ENCODE results near the gene SSBP4. TPM values are rescaled to one million over a fixed set of nuclear protein-coding genes. Genes with fewer than 3 reads are reported as not detected.

The SSBP4 gene
- total RNA-seq, 4 donors from 2014 or later: 23.7 to 48.1 (median 26.1) TPM

GRCh38 chr19:18393836-18394235, 25.4 kb upstream of the SSBP4 start:
- H3K27ac ChIP-seq: peak overlapping the region in 2 of 4 donors; percentile 22 to 54
- H3K27me3 ChIP-seq: peaks cover 0 to 31% (median 2%) of the 10 kb centered on the region in 4 donors
- H3K9me3 ChIP-seq: no peaks in the 10 kb centered on the region
- DNase-seq: no peak
- 48 to 62% methylated on average over 7 of the region's 7 CpGs for WGBS, 2 donors
- no peak for TF ChIP-seq POLR2A (IDR thresholded peaks at IDR 0.05)
- TF ChIP-seq, protein P1, sequence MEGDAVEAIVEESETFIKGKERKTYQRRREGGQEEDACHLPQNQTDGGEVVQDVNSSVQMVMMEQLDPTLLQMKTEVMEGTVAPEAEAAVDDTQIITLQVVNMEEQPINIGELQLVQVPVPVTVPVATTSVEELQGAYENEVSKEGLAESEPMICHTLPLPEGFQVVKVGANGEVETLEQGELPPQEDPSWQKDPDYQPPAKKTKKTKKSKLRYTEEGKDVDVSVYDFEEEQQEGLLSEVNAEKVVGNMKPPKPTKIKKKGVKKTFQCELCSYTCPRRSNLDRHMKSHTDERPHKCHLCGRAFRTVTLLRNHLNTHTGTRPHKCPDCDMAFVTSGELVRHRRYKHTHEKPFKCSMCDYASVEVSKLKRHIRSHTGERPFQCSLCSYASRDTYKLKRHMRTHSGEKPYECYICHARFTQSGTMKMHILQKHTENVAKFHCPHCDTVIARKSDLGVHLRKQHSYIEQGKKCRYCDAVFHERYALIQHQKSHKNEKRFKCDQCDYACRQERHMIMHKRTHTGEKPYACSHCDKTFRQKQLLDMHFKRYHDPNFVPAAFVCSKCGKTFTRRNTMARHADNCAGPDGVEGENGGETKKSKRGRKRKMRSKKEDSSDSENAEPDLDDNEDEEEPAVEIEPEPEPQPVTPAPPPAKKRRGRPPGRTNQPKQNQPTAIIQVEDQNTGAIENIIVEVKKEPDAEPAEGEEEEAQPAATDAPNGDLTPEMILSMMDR (IDR thresholded peaks at IDR 0.05): no peak
- H3K4me3 ChIP-seq: peak overlapping the region in 2 of 4 donors; percentile 5 to 26
- intact Hi-C loops (cut with DNase I): no loop called here
- peaks cover 0 to 26% (median 9%) of the 10 kb centered on the region in 3 donors for H3K4me1 ChIP-seq
- no peaks in the 10 kb centered on the region for H3K36me3 ChIP-seq

GRCh38 chr19:18396471-18397241, 22.5 kb upstream of the SSBP4 start:
- Histone ChIP-seq H3K27me3 (peaks cover 0 to 31% (median 2%) of the 10 kb centered on the region in 4 donors), H3K4me1 (peaks cover 0 to 37% (median 10%) of the 10 kb centered on the region in 3 donors), H3K9me3 (no peaks in the 10 kb centered on the region), H3K36me3 (no peaks in the 10 kb centered on the region), H3K27ac (peak overlapping the region in 2 of 4 donors; percentile 11 to 25), H3K4me3 (peak overlapping the region in 3 of 4 donors; percentile 10 to 52 (median 35))
- WGBS, 2 donors: 43 to 60% methylated on average over 3 to 7 of the region's 37 CpGs
- TF ChIP-seq POLR2A (IDR thresholded peaks at IDR 0.05): no peak
- TF ChIP-seq, protein P1 (IDR thresholded peaks at IDR 0.05): no peak
- DNase-seq: no peak
- intact Hi-C loops (cut with DNase I): no loop called here

DNA sequence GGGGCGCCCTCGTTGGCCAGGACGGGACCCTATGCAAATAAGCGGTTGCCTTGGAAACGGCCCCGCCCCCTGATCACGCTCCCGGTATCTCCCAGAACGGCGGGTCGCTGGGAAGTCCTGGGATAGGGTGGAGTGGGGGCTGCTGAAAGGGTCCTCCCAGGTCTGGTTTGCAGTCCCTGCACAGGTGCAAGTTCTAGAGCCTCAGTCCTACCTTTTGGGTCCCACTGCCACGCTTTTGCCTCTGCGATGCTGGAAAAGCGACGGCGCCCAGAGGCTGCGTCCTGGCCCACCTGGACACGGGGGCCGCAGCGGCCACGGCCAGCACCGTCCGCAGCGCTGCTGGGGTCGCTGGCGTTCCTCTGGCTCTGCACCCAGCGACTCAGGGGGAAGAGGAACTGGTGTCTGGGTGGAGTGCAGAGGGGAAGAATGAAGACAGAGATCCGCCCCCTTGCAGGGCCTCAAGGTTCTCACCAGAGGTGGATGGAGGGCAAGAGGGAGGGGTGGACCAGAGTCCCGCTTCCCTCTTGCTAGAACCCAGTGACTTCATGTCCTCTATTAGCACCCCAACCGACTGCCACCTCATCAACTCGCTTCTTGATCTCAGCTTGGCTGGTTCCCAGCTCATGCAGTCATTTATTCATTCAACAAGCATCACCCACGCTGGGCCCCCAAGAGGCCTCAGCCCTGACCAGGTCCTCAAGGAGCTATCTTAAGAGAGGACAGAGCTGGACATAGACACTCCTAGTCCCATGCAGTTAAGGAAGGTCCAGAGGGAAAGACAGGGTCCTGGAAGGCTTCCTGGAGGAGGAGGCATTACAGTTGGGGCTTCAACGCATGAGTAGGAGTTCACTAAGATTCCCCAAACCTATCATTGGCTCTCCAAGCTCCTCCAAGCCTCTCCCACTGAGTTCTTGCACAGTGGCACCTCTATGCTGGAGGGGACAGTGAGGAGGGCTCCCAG, 21.7 kb upstream of the SSBP4 start, which contains the start of gene LRRC25:
Gene LRRC25, minus strand, starts transcription at position 381 of the 961 bp plus-strand sequence. CDS start 659 bp downstream, outside the sequence.
- TF ChIP-seq, protein P1 (IDR thresholded peaks at IDR 0.05): no peak
- peak in 2 of 4 donors; percentile 54 to 59 for TF ChIP-seq POLR2A (IDR thresholded peaks at IDR 0.05)
- WGBS, 2 donors: 10 to 20% methylated on average over 4 to 10 of the region's 33 CpGs
- peak within 1 kb of the TSS in 2 of 4 donors; percentile 11 to 25 for H3K27ac ChIP-seq
- H3K9me3 ChIP-seq: no peaks in the 10 kb centered on the region
- intact Hi-C loops (cut with DNase I): no loop called here
- peak within 1 kb of the TSS in 3 of 4 donors; percentile 10 to 52 (median 35) for H3K4me3 ChIP-seq
- no peaks in the 10 kb centered on the region for H3K36me3 ChIP-seq
- H3K27me3 ChIP-seq: peaks cover 0 to 31% (median 2%) of the 10 kb centered on the region in 4 donors
- no peak for DNase-seq
- peaks cover 0 to 43% (median 10%) of the 10 kb centered on the region in 3 donors for H3K4me1 ChIP-seq

DNA sequence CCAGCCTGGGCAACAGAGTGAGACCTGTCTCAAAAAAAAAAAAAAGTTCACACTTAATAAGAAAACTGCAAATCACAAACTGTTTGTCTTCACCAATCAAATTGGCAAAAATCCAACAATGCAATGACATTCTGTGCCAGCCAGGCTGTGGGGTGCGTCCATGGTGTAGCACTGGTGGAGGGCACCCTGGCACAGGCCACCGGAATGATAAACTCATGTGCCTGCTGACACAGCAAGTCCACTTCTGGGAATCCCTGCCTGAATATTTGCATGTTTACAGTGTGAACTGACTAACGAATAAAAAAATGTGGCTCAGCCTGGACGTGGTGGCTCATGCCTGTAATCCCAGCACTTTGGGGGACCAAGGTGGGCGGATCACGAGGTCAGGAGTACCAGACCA, 20.2 kb upstream of the SSBP4 start:
- peaks cover 0 to 31% (median 2%) of the 10 kb centered on the region in 4 donors for H3K27me3 ChIP-seq
- no peak overlapping the region for H3K27ac ChIP-seq
- 17 to 31% methylated on average over 5 to 6 of the region's 6 CpGs for WGBS, 2 donors
- no peak overlapping the region for H3K4me3 ChIP-seq
- TF ChIP-seq POLR2A (IDR thresholded peaks at IDR 0.05): no peak
- TF ChIP-seq, protein P1 (IDR thresholded peaks at IDR 0.05): peak in 1 of 6 experiments; percentile 7
- intact Hi-C loops (cut with DNase I): no loop called here
- H3K4me1 ChIP-seq: peaks cover 0 to 43% (median 10%) of the 10 kb centered on the region in 3 donors
- H3K9me3 ChIP-seq: no peaks in the 10 kb centered on the region
- no peak for DNase-seq
- H3K36me3 ChIP-seq: no peaks in the 10 kb centered on the region
